HL-60 (cell line): ENCODE results near the gene EDEM1.

Experiments used
- DNase-seq, 2 experiments: peaks; one replicate each; pipeline ENCODE4 v3.0.0-alpha.2; 2010 to 2020; ENCODE audit warnings: low read depth in 1 of 2, low spot score in 1 of 2
- H3K27ac ChIP-seq: fragments of 250-450 bp; sonication (Bioruptor Pico); replicated peaks from 2 replicates; pipeline ENCODE4 v1.5.1; 2020; ENCODE audit warnings: mild to moderate bottlenecking, moderate library complexity
- H3K27me3 ChIP-seq: fragments of 250-450 bp; sonication (Bioruptor Pico); 2 replicates; pipeline ENCODE4 v1.5.1; 2021; ENCODE audit warnings: mild to moderate bottlenecking, moderate library complexity; ENCODE audit not compliant: insufficient read depth, poor library complexity, severe bottlenecking
- H3K4me3 ChIP-seq: replicated peaks from 2 replicates; pipeline ENCODE4 v1.5.1; 2011; ENCODE audit warnings: mild to moderate bottlenecking, control low read depth, low read length; ENCODE audit not compliant: insufficient read depth
- GABPA ChIP-seq: IDR thresholded peaks from 2 replicates; pipeline ENCODE4 v1.6.1; 2012; ENCODE audit warnings: low read depth
- POLR2AphosphoS5 ChIP-seq: IDR thresholded peaks from 2 replicates; pipeline ENCODE4 v1.6.1; 2012; ENCODE audit warnings: low read depth
- SPI1 ChIP-seq: IDR thresholded peaks from 2 replicates; pipeline ENCODE4 v1.6.1; 2012; ENCODE audit warnings: low read depth, mild to moderate bottlenecking, borderline replicate concordance
- TF ChIP-seq, protein P1 (sequence below): IDR thresholded peaks from 2 replicates; pipeline ENCODE4 v1.6.1; 2012; ENCODE audit warnings: low read depth; ENCODE audit not compliant: insufficient replicate concordance
- TF ChIP-seq, protein P2 (sequence below): IDR thresholded peaks from one replicate; pipeline ENCODE4 v1.5.1; 2011; ENCODE audit warnings: low read length, control low read depth, inconsistent platforms; ENCODE audit not compliant: insufficient read depth

EDEM1 gene

DNA sequence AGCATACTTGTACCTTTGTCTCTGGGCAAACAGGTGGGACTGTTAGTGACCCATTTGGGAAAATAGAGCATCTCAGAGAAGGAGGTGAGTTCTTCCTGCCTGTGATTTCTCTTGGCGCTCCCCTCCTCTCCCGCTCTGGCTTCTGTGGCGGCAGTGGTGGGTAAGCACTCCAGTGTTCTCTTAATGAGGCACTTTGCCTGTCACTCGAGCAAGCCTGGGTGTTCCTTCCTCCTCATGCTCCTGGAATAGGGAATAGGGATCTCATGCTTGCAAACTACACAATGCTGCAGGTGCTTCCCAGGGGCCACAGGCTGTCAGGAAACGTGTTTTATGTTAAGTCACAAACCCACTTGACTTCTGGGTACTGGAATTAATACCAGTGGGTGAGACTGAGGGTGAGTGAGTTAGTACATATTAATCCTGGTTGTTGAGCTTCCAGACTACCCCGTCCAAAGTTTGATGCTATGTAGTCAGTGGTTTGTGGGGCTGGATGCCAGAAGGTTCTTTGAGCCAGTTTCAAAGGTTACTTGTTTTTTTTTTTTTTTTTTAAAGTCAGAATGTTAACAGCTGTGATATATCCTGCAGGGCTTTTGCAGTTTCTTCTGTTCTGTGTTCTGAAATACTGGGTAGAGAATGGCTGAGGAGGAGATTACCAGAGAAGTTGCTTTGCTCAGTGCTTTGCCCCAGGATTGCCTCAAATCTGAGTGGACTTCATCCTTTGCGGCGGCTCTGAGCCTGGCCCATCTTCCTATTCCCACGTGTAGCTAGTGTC is 30.5 kb downstream of the EDEM1 start:
- Histone ChIP-seq H3K4me3 (no peak overlapping the region), H3K27ac (no peak overlapping the region), H3K27me3 (no peaks in the 10 kb centered on the region)
- DNase-seq, result no peak
- TF ChIP-seq POLR2AphosphoS5, result 0 out of 2 replicates have a peak, but pooled peaks have one; percentile 19
- TF ChIP-seq, protein P1, sequence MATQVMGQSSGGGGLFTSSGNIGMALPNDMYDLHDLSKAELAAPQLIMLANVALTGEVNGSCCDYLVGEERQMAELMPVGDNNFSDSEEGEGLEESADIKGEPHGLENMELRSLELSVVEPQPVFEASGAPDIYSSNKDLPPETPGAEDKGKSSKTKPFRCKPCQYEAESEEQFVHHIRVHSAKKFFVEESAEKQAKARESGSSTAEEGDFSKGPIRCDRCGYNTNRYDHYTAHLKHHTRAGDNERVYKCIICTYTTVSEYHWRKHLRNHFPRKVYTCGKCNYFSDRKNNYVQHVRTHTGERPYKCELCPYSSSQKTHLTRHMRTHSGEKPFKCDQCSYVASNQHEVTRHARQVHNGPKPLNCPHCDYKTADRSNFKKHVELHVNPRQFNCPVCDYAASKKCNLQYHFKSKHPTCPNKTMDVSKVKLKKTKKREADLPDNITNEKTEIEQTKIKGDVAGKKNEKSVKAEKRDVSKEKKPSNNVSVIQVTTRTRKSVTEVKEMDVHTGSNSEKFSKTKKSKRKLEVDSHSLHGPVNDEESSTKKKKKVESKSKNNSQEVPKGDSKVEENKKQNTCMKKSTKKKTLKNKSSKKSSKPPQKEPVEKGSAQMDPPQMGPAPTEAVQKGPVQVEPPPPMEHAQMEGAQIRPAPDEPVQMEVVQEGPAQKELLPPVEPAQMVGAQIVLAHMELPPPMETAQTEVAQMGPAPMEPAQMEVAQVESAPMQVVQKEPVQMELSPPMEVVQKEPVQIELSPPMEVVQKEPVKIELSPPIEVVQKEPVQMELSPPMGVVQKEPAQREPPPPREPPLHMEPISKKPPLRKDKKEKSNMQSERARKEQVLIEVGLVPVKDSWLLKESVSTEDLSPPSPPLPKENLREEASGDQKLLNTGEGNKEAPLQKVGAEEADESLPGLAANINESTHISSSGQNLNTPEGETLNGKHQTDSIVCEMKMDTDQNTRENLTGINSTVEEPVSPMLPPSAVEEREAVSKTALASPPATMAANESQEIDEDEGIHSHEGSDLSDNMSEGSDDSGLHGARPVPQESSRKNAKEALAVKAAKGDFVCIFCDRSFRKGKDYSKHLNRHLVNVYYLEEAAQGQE, result no peak

DNA sequence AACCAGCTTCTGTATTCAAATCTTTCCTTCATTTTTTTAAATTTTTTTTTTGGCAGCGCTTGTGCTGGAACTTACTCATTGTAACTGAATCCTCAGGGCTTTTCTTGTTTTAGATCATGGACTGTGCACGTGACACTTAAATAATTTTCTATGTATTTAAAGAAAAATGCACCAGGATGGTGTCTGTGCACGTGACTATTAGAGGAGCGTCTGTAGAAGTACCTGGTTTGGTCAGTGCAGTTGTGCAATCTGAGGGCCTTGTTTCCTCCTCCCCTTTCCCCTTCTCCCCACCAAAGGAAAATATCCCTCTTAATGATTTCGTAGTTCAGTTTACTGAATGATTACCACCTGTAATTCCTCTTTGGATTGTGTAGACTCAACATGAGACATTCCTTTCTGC is 31.3 kb downstream of the EDEM1 start:
- H3K27ac ChIP-seq, result no peak overlapping the region
- TF ChIP-seq POLR2AphosphoS5 (no peak), GABPA (no peak), SPI1 (no peak)
- TF ChIP-seq, protein P1, result no peak
- TF ChIP-seq, protein P2, sequence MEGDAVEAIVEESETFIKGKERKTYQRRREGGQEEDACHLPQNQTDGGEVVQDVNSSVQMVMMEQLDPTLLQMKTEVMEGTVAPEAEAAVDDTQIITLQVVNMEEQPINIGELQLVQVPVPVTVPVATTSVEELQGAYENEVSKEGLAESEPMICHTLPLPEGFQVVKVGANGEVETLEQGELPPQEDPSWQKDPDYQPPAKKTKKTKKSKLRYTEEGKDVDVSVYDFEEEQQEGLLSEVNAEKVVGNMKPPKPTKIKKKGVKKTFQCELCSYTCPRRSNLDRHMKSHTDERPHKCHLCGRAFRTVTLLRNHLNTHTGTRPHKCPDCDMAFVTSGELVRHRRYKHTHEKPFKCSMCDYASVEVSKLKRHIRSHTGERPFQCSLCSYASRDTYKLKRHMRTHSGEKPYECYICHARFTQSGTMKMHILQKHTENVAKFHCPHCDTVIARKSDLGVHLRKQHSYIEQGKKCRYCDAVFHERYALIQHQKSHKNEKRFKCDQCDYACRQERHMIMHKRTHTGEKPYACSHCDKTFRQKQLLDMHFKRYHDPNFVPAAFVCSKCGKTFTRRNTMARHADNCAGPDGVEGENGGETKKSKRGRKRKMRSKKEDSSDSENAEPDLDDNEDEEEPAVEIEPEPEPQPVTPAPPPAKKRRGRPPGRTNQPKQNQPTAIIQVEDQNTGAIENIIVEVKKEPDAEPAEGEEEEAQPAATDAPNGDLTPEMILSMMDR, result no peak
- no peaks in the 10 kb centered on the region for H3K27me3 ChIP-seq
- H3K4me3 ChIP-seq, result no peak overlapping the region
- no peak for DNase-seq

DNA sequence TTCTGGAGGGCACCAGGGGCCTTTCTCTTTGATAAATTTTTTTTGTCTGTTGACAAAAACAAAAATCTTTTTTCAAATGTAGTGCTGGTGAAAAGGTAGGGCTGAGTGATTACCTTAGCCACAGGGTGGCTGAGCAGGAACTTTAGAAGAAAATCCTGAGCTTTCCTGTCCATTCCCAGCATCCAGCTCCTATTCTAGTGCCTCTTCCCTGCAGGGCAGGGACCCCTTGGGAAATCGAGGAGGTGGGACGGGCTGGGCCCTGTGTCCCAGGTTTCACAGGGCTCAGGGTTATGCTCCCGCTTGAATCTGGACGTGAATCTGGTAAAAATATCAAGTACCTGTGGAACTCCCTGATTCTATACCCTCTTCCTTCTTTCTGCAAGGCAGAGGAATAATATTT is 31.7 kb downstream of the EDEM1 start:
- H3K4me3 ChIP-seq, result no peak overlapping the region
- no peaks in the 10 kb centered on the region for H3K27me3 ChIP-seq
- TF ChIP-seq, protein P2, result no peak
- TF ChIP-seq, protein P1, result no peak
- TF ChIP-seq POLR2AphosphoS5 (no peak), SPI1 (no peak), GABPA (no peak)
- no peak for DNase-seq
- H3K27ac ChIP-seq, result no peak overlapping the region
